ENCODE results near the gene ATP11A.

- TF ChIP-seq CTCF (conservative IDR thresholded peaks at IDR 0.05; ENCODE audit: low read depth, low read length) (no peak), EZH2 (IDR thresholded peaks at IDR 0.05; ENCODE audit: low read length, unreplicated experiment) (no peak), EZH2phosphoT487 (IDR thresholded peaks at IDR 0.05; ENCODE audit: borderline replicate concordance, low read length) (no peak)
Measured at GRCh38 chr13:112826565-112826964, 136.7 kb downstream of the ATP11A start.
